OCI-LY1 (cell line): ENCODE measurements around the gene ACVR1B.

Experiments used
- H2AFZ ChIP-seq: fragments of 200-600 bp; sonication (generic), shearing (Covaris generic); 2 replicates; pipeline ENCODE4 v1.6.0; 2014; ENCODE audit warnings: antibody characterized with exemption, mild to moderate bottlenecking, low read length
- H3F3A ChIP-seq: fragments of 200-600 bp; sonication (generic), shearing (Covaris generic); 2 replicates; pipeline ENCODE4 v1.6.0; 2014; ENCODE audit warnings: mild to moderate bottlenecking, antibody characterized with exemption, low read length, moderate library complexity; ENCODE audit not compliant: insufficient read depth
- H3K27ac ChIP-seq: fragments of 200-600 bp; sonication (generic); 2 replicates; pipeline ENCODE4 v1.5.1; 2014; ENCODE audit warnings: low read length, mixed run types, mild to moderate bottlenecking, low read depth; ENCODE audit not compliant: poor library complexity, severe bottlenecking
- H3K27me3 ChIP-seq: fragments of 200-600 bp; sonication (generic); 2 replicates; pipeline ENCODE4 v1.6.0; 2014; ENCODE audit warnings: antibody characterized with exemption, mild to moderate bottlenecking, low read length, moderate library complexity; ENCODE audit not compliant: insufficient read depth
- H3K36me3 ChIP-seq: fragments of 200-600 bp; sonication (generic); 2 replicates; pipeline ENCODE4 v1.6.1; 2014; ENCODE audit warnings: mild to moderate bottlenecking, antibody characterized with exemption, low read length, moderate library complexity, mixed read lengths; ENCODE audit not compliant: insufficient read depth
- H3K4me1 ChIP-seq: fragments of 200-600 bp; sonication (generic); 2 replicates; pipeline ENCODE4 v1.5.1; 2014; ENCODE audit warnings: mild to moderate bottlenecking, low read length, moderate library complexity; ENCODE audit not compliant: insufficient read depth, severe bottlenecking
- H3K4me2 ChIP-seq: fragments of 200-600 bp; sonication (generic), shearing (Covaris generic); 2 replicates; pipeline ENCODE4 v1.6.1; 2014; ENCODE audit warnings: low read length
- H3K4me3 ChIP-seq: fragments of 200-600 bp; sonication (generic); 2 replicates; pipeline ENCODE4 v1.5.1; 2014; ENCODE audit warnings: low read length, low read depth, mild to moderate bottlenecking, mixed read lengths; ENCODE audit not compliant: poor library complexity, severe bottlenecking
- H3K79me2 ChIP-seq: fragments of 200-600 bp; shearing (Covaris generic); 2 replicates; pipeline ENCODE4 v1.6.1; 2016; ENCODE audit warnings: mixed run types, low read length, mixed read lengths; ENCODE audit not compliant: insufficient read depth
- H3K9ac ChIP-seq: fragments of 200-600 bp; sonication (generic), shearing (Covaris generic); 2 replicates; pipeline ENCODE4 v1.6.1; 2014; ENCODE audit warnings: mild to moderate bottlenecking, low read length, mixed read lengths
- H3K9me2 ChIP-seq: fragments of 200-600 bp; sonication (generic), shearing (Covaris generic); 2 replicates; pipeline ENCODE4 v1.6.1; 2014; ENCODE audit warnings: low read depth, mild to moderate bottlenecking, low read length, mixed read lengths
- H3K9me3 ChIP-seq: fragments of 200-600 bp; shearing (Covaris generic); 2 replicates; pipeline ENCODE4 v1.6.1; 2014; ENCODE audit warnings: low read length, mixed read lengths
- H4K20me1 ChIP-seq: fragments of 200-600 bp; sonication (generic), shearing (Covaris generic); 2 replicates; pipeline ENCODE4 v1.6.0; 2016; ENCODE audit warnings: mild to moderate bottlenecking, low read length; ENCODE audit not compliant: insufficient read depth
- CTCF ChIP-seq: fragments of 200-600 bp; sonication (generic), shearing (Covaris generic); IDR thresholded peaks from 2 replicates; pipeline ENCODE4 v1.5.1; 2017; ENCODE audit warnings: mild to moderate bottlenecking, antibody characterized with exemption, low read length, moderate library complexity, mixed read lengths
- EZH2 ChIP-seq: fragments of 200-600 bp; sonication (generic), shearing (Covaris generic); IDR thresholded peaks from 2 replicates; pipeline ENCODE4 v1.8.0; 2017; ENCODE audit warnings: borderline replicate concordance, mixed run types, mild to moderate bottlenecking, antibody characterized with exemption, low read length, moderate library complexity, mixed read lengths

Gene ACVR1B

GRCh38 chr12:52022841-52023181, 71.3 kb downstream of the ACVR1B start:
- Histone ChIP-seq H3K79me2 (no peaks in the 10 kb centered on the region), H3K4me1 (peaks cover 31% of the 10 kb centered on the region), H3K9ac (peak overlapping the region; percentile 59; the same call in 1 of the 2 replicates), H3K4me3 (peak overlapping the region; percentile 58), H4K20me1 (no peaks in the 10 kb centered on the region), H2AFZ (no peak overlapping the region), H3K27me3 (no peaks in the 10 kb centered on the region), H3K9me2 (no peaks in the 10 kb centered on the region), H3K9me3 (no peaks in the 10 kb centered on the region), H3K4me2 (peak overlapping the region; percentile 75), H3F3A (no peaks in the 10 kb centered on the region; the same call in 1 of the 2 replicates), H3K27ac (no peak overlapping the region), H3K36me3 (no peaks in the 10 kb centered on the region)
- no peak for TF ChIP-seq CTCF

GRCh38 chr12:52023182-52023975, 71.9 kb downstream of the ACVR1B start:
- Histone ChIP-seq H3K9me2 (no peaks in the 10 kb centered on the region), H3K4me1 (peaks cover 31% of the 10 kb centered on the region), H3K27ac (peak overlapping the region; percentile 84), H3K27me3 (no peaks in the 10 kb centered on the region), H3K9me3 (no peaks in the 10 kb centered on the region), H3K9ac (peak overlapping the region; percentile 59), H3K36me3 (no peaks in the 10 kb centered on the region), H3K79me2 (no peaks in the 10 kb centered on the region), H2AFZ (no peak overlapping the region), H4K20me1 (no peaks in the 10 kb centered on the region), H3K4me3 (peak overlapping the region; percentile 58), H3K4me2 (peak overlapping the region; percentile 75), H3F3A (no peaks in the 10 kb centered on the region; the same call in 1 of the 2 replicates)
- TF ChIP-seq EZH2 (no peak), CTCF (peak; percentile 99)

GRCh38 chr12:52023976-52024688, 72.6 kb downstream of the ACVR1B start:
- peak overlapping the region; percentile 75 for H3K4me2 ChIP-seq
- no peaks in the 10 kb centered on the region for H3K9me3 ChIP-seq
- H3K9me2 ChIP-seq: no peaks in the 10 kb centered on the region
- 0 out of 2 replicates have a peak, but pooled peaks cover 4% of the 10 kb centered on the region for H3K27me3 ChIP-seq
- H3K79me2 ChIP-seq: no peaks in the 10 kb centered on the region
- H3K27ac ChIP-seq: peak overlapping the region; percentile 84
- H2AFZ ChIP-seq: no peak overlapping the region
- H3K36me3 ChIP-seq: no peaks in the 10 kb centered on the region
- TF ChIP-seq CTCF (peak; percentile 13; the same call in 1 of the 2 replicates), EZH2 (no peak)
- no peaks in the 10 kb centered on the region; the same call in 1 of the 2 replicates for H3F3A ChIP-seq
- peaks cover 31% of the 10 kb centered on the region for H3K4me1 ChIP-seq
- peak overlapping the region; percentile 58 for H3K4me3 ChIP-seq
- no peaks in the 10 kb centered on the region for H4K20me1 ChIP-seq
- peak overlapping the region; percentile 59 for H3K9ac ChIP-seq
